Loucy (cell line): ENCODE data around the gene SMCO3.

Source experiments
- H2AFZ ChIP-seq: fragments of 200-600 bp; sonication (generic); 2 replicates; pipeline ENCODE4 v1.6.0; 2016; ENCODE audit warnings: antibody characterized with exemption, mild to moderate bottlenecking, low read length, moderate library complexity
- H3F3A ChIP-seq: fragments of 200-600 bp; 2 replicates; pipeline ENCODE4 v1.6.0; 2016; ENCODE audit warnings: antibody characterized with exemption, low read depth, mild to moderate bottlenecking
- H3K27me3 ChIP-seq: fragments of 200-600 bp; sonication (generic); 2 replicates; pipeline ENCODE4 v1.6.1; 2014; ENCODE audit warnings: low read length, mild to moderate bottlenecking; ENCODE audit not compliant: insufficient read depth, poor library complexity, severe bottlenecking
- H3K36me3 ChIP-seq: fragments of 200-600 bp; sonication (generic); 2 replicates; pipeline ENCODE4 v1.6.1; 2016; ENCODE audit warnings: low read length; ENCODE audit not compliant: insufficient read depth
- H3K4me1 ChIP-seq: fragments of 200-600 bp; sonication (generic); 2 replicates; pipeline ENCODE4 v1.5.1; 2014; ENCODE audit warnings: low read length, mild to moderate bottlenecking; ENCODE audit not compliant: insufficient read depth, poor library complexity, severe bottlenecking
- H3K4me2 ChIP-seq: fragments of 200-600 bp; sonication (generic); 2 replicates; pipeline ENCODE4 v1.6.0; 2014; ENCODE audit warnings: antibody characterized with exemption, low read length, low read depth, mild to moderate bottlenecking; ENCODE audit not compliant: poor library complexity, severe bottlenecking
- H3K4me3 ChIP-seq: fragments of 200-600 bp; sonication (generic); 2 replicates; pipeline ENCODE4 v1.5.1; 2014; ENCODE audit warnings: low read length, mild to moderate bottlenecking, mixed read lengths; ENCODE audit not compliant: poor library complexity, severe bottlenecking
- H3K79me2 ChIP-seq: fragments of 200-600 bp; sonication (generic); 2 replicates; pipeline ENCODE4 v1.6.1; 2014; ENCODE audit warnings: low read length; ENCODE audit not compliant: insufficient read depth
- H3K9ac ChIP-seq: fragments of 200-600 bp; sonication (generic); 2 replicates; pipeline ENCODE4 v1.6.0; 2014; ENCODE audit warnings: mild to moderate bottlenecking, low read depth, low read length, moderate library complexity; ENCODE audit not compliant: poor library complexity, severe bottlenecking
- H3K9me2 ChIP-seq: fragments of 200-600 bp; sonication (generic); replicated peaks from 2 replicates; pipeline ENCODE4 v1.6.1; 2016; ENCODE audit warnings: low read depth, low read length, mixed read lengths
- H3K9me3 ChIP-seq: fragments of 200-600 bp; sonication (generic); 2 replicates; pipeline ENCODE4 v1.6.1; 2014; ENCODE audit warnings: mild to moderate bottlenecking, antibody characterized with exemption, low read length, low read depth; ENCODE audit not compliant: insufficient read depth
- H4K20me1 ChIP-seq: fragments of 200-600 bp; sonication (generic); 2 replicates; pipeline ENCODE4 v1.6.0; 2014; ENCODE audit warnings: antibody characterized with exemption, low read length, mild to moderate bottlenecking; ENCODE audit not compliant: insufficient read depth, poor library complexity, severe bottlenecking
- CTCF ChIP-seq: fragments of 200-600 bp; sonication (generic); conservative IDR thresholded peaks from 2 replicates; pipeline ENCODE4 v1.5.1; 2014; ENCODE audit warnings: mild to moderate bottlenecking, antibody characterized with exemption, low read length
- EZH2phosphoT487 ChIP-seq: fragments of 200-600 bp; IDR thresholded peaks from 2 replicates; pipeline ENCODE4 v1.6.1; 2018; ENCODE audit warnings: antibody characterized with exemption, mild to moderate bottlenecking, moderate library complexity, borderline replicate concordance

The SMCO3 gene

GRCh38 chr12:14777271-14777670, 36.7 kb downstream of the SMCO3 start:
- Histone ChIP-seq H3K9ac (no peak overlapping the region), H4K20me1 (no peaks in the 10 kb centered on the region), H2AFZ (no peak overlapping the region), H3F3A (no peaks in the 10 kb centered on the region), H3K9me3 (no peaks in the 10 kb centered on the region), H3K9me2 (no peaks in the 10 kb centered on the region), H3K27me3 (no peaks in the 10 kb centered on the region), H3K4me1 (peaks cover 11% of the 10 kb centered on the region), H3K4me2 (no peak overlapping the region), H3K79me2 (no peaks in the 10 kb centered on the region), H3K4me3 (no peak overlapping the region), H3K36me3 (no peaks in the 10 kb centered on the region)
- TF ChIP-seq CTCF (no peak), EZH2phosphoT487 (no peak)

GRCh38 chr12:14776236-14776961, 37.6 kb downstream of the SMCO3 start:
- Histone ChIP-seq H3K9ac (no peak overlapping the region), H2AFZ (no peak overlapping the region)

GRCh38 chr12:14775636-14775980, 38.4 kb downstream of the SMCO3 start:
- peak overlapping the region; percentile 77 for H2AFZ ChIP-seq
- no peaks in the 10 kb centered on the region for H3K9me2 ChIP-seq
- no peaks in the 10 kb centered on the region for H3K27me3 ChIP-seq
- TF ChIP-seq CTCF: no peak
- TF ChIP-seq EZH2phosphoT487: no peak
- H3K79me2 ChIP-seq: peaks cover 1% of the 10 kb centered on the region; the same call in 1 of the 2 replicates
- H3K36me3 ChIP-seq: no peaks in the 10 kb centered on the region
- H3K9me3 ChIP-seq: no peaks in the 10 kb centered on the region
- no peaks in the 10 kb centered on the region for H3F3A ChIP-seq
- peak overlapping the region; percentile 75 for H3K4me3 ChIP-seq
- H4K20me1 ChIP-seq: no peaks in the 10 kb centered on the region
- H3K4me2 ChIP-seq: peak overlapping the region; percentile 60
- H3K4me1 ChIP-seq: peaks cover 16% of the 10 kb centered on the region
- peak overlapping the region; percentile 71 for H3K9ac ChIP-seq

More at GRCh38 chr12:14776236-14776961, 37.6 kb downstream of the SMCO3 start:
- H4K20me1 ChIP-seq: no peaks in the 10 kb centered on the region
- no peaks in the 10 kb centered on the region for H3F3A ChIP-seq
- no peak for TF ChIP-seq EZH2phosphoT487
- TF ChIP-seq CTCF: peak; percentile 66
- no peak overlapping the region for H3K4me2 ChIP-seq
- no peak overlapping the region for H3K4me3 ChIP-seq
- H3K79me2 ChIP-seq: no peaks in the 10 kb centered on the region
- peaks cover 18% of the 10 kb centered on the region for H3K4me1 ChIP-seq
- no peaks in the 10 kb centered on the region for H3K9me2 ChIP-seq
- no peaks in the 10 kb centered on the region for H3K9me3 ChIP-seq
- H3K36me3 ChIP-seq: no peaks in the 10 kb centered on the region
- no peaks in the 10 kb centered on the region for H3K27me3 ChIP-seq
